HepG2 (cell line): Measurements from ENCODE around the gene LCMT2. TPM values are rescaled to one million over a fixed set of nuclear protein-coding genes. Genes with fewer than 3 reads are reported as not detected.

Experiments
- ATF1 ChIP-seq: IDR thresholded peaks from 2 replicates; pipeline ENCODE4 v1.6.1; 2016; ENCODE audit warnings: mild to moderate bottlenecking, control low read depth
- GPN1 ChIP-seq: sonication (generic); formaldehyde crosslinking; IDR thresholded peaks from 2 replicates; pipeline ENCODE4 v1.5.1; 2020; ENCODE audit warnings: missing genetic modification reagents, borderline replicate concordance
- ISL2 ChIP-seq: sonication (generic); formaldehyde crosslinking; IDR thresholded peaks from 2 replicates; pipeline ENCODE4 v1.5.0; 2020; ENCODE audit warnings: missing genetic modification reagents
- NFIC ChIP-seq: IDR thresholded peaks from 2 replicates; pipeline ENCODE4 v1.6.1; 2012; ENCODE audit warnings: mild to moderate bottlenecking, low read length, inconsistent platforms
- TBX2 ChIP-seq: sonication (generic); formaldehyde crosslinking; IDR thresholded peaks from 2 replicates; pipeline ENCODE4 v1.5.0; 2020; ENCODE audit warnings: missing genetic modification reagents, mild to moderate bottlenecking, borderline replicate concordance
- ZNF558 ChIP-seq: sonication (generic); formaldehyde crosslinking; IDR thresholded peaks from 2 replicates; pipeline ENCODE4 v1.9.0; 2022; ENCODE audit warnings: mild to moderate bottlenecking, missing genetic modification reagents, borderline replicate concordance
- polyA plus RNA-seq, 8 experiments: library from polyadenylated mRNA; depleted of rRNA in 3 of 8; stranded (reverse) in 7 of 8; unstranded in 1 of 8; fragments of >200 nt; fragmentation: Illumina TruSeq in 4 of 8; extraction: Trizol in 4 of 8; gene quantifications; 2 replicates each; pipeline versions ENCODE4 v1.2.1 to v1.2.3, GENCODE V29; 2011 to 2016; ENCODE audit warnings: low read depth in 4 of 8, missing spikeins in 1 of 8, mixed read lengths in 1 of 8; ENCODE audit not compliant: insufficient read depth in 1 of 8
- total RNA-seq, 5 experiments: library from RNA; depleted of rRNA; stranded (reverse); fragments of >200 nt; fragmentation: Illumina TruSeq; extraction: Trizol; gene quantifications; 2 replicates each; pipeline ENCODE4 v1.2.3, GENCODE V29; 2016; ENCODE audit warnings: low read depth in 1 of 5
- TF ChIP-seq, protein P1 (sequence below), 2 experiments: sonication (generic) in 1 of 2; formaldehyde crosslinking in 1 of 2; IDR thresholded peaks; 2 replicates each; pipeline versions ENCODE4 v1.6.1 to v1.9.0; 2014 to 2022; ENCODE audit warnings: antibody characterized with exemption in 1 of 2, borderline replicate concordance in 1 of 2, inconsistent platforms in 1 of 2, low read depth in 1 of 2, missing genetic modification reagents in 1 of 2
- TF ChIP-seq, protein P2 (sequence below): sonication (generic); formaldehyde crosslinking; IDR thresholded peaks from 2 replicates; pipeline ENCODE4 v1.8.1; 2023; ENCODE audit warnings: mild to moderate bottlenecking, inconsistent platforms, moderate library complexity, missing genetic modification reagents, borderline replicate concordance
- TF ChIP-seq, protein P3 (sequence below): sonication (generic); formaldehyde crosslinking; IDR thresholded peaks from 2 replicates; pipeline ENCODE4 v1.4.0; 2020; ENCODE audit warnings: missing genetic modification reagents
- TF ChIP-seq, protein P4 (sequence below): sonication (generic); formaldehyde crosslinking; IDR thresholded peaks from 2 replicates; pipeline ENCODE4 v1.5.0; 2020; ENCODE audit warnings: mild to moderate bottlenecking, missing genetic modification reagents, borderline replicate concordance
- TF ChIP-seq, protein P5 (sequence below): sonication (generic); formaldehyde crosslinking; IDR thresholded peaks from 2 replicates; pipeline ENCODE4 v1.4.0; 2020; ENCODE audit warnings: missing genetic modification reagents; ENCODE audit errors: not compliant biosample characterization

Gene LCMT2
- total and polyA plus RNA-seq, 2 of the 13 experiments (the other 11 are each of a cell fraction or from before 2014, with no cell fraction given): 6.9 to 9.1 TPM

DNA sequence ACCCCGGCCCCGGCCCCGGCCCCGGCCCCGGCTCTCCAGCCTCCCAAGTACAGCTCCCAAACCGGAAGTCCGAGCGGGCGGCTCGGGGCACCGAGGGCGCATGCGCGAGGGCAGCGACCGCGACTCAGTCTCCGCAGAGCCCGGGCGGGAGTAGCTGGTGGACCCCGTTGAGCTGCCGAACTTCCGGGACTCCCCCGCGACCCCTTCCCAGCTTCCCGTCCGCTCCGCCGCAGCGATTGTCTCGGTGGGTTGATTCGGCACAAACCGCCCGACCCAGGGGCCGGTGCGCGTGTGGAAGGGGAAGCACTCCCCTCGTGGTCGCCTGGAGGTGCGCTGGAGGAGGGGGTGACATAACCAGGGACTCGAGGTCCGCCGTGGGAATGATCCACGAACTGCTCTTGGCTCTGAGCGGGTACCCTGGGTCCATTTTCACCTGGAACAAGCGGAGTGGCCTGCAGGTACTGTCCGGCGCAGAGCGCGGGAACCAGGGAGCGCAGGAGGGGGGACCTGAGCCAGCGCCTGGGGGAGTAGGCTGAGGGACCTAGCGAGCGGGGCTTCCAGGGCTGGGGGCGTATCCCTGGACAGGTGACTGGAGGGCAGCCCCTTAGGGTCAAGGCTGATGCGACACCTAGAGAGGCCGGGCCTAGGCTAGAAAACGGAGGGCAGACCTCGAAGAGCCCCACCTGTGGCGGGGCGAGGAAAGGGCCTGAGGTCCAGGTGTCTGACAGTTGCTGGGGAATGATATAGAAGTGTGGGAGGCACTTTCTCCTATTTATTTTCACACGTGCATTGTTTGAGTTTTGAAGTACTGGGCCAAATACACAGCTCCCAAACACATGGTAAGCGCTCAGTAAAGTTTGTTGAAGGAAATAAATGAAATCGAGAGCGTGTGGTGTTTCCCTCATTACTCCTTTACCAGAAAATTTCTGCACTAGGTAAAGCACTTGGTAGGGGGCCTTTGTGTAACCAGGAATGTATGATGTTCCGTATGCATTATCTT, 40.9 kb upstream of the LCMT2 start, which contains the start of the genes TUBGCP4 and ZSCAN29 (continued):
- TF ChIP-seq, protein P1, sequence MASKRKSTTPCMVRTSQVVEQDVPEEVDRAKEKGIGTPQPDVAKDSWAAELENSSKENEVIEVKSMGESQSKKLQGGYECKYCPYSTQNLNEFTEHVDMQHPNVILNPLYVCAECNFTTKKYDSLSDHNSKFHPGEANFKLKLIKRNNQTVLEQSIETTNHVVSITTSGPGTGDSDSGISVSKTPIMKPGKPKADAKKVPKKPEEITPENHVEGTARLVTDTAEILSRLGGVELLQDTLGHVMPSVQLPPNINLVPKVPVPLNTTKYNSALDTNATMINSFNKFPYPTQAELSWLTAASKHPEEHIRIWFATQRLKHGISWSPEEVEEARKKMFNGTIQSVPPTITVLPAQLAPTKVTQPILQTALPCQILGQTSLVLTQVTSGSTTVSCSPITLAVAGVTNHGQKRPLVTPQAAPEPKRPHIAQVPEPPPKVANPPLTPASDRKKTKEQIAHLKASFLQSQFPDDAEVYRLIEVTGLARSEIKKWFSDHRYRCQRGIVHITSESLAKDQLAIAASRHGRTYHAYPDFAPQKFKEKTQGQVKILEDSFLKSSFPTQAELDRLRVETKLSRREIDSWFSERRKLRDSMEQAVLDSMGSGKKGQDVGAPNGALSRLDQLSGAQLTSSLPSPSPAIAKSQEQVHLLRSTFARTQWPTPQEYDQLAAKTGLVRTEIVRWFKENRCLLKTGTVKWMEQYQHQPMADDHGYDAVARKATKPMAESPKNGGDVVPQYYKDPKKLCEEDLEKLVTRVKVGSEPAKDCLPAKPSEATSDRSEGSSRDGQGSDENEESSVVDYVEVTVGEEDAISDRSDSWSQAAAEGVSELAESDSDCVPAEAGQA (IDR thresholded peaks at IDR 0.05; ENCODE audit: low read depth): no peak
- TF ChIP-seq, protein P1 (CRISPR knock-in tag; IDR thresholded peaks at IDR 0.05; ENCODE audit: borderline replicate concordance): no peak
- TF ChIP-seq, protein P2, sequence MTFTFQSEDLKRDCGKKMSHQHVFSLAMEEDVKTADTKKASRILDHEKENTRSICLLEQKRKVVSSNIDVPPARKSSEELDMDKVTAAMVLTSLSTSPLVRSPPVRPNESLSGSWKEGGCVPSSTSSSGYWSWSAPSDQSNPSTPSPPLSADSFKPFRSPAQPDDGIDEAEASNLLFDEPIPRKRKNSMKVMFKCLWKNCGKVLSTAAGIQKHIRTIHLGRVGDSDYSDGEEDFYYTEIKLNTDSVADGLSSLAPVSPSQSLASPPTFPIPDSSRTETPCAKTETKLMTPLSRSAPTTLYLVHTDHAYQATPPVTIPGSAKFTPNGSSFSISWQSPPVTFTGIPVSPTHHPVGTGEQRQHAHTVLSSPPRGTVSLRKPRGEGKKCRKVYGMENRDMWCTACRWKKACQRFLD (CRISPR knock-in tag): no peak
- TF ChIP-seq, protein P3, sequence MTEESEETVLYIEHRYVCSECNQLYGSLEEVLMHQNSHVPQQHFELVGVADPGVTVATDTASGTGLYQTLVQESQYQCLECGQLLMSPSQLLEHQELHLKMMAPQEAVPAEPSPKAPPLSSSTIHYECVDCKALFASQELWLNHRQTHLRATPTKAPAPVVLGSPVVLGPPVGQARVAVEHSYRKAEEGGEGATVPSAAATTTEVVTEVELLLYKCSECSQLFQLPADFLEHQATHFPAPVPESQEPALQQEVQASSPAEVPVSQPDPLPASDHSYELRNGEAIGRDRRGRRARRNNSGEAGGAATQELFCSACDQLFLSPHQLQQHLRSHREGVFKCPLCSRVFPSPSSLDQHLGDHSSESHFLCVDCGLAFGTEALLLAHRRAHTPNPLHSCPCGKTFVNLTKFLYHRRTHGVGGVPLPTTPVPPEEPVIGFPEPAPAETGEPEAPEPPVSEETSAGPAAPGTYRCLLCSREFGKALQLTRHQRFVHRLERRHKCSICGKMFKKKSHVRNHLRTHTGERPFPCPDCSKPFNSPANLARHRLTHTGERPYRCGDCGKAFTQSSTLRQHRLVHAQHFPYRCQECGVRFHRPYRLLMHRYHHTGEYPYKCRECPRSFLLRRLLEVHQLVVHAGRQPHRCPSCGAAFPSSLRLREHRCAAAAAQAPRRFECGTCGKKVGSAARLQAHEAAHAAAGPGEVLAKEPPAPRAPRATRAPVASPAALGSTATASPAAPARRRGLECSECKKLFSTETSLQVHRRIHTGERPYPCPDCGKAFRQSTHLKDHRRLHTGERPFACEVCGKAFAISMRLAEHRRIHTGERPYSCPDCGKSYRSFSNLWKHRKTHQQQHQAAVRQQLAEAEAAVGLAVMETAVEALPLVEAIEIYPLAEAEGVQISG (CRISPR knock-in tag): peak; percentile 97
- TF ChIP-seq, protein P4, sequence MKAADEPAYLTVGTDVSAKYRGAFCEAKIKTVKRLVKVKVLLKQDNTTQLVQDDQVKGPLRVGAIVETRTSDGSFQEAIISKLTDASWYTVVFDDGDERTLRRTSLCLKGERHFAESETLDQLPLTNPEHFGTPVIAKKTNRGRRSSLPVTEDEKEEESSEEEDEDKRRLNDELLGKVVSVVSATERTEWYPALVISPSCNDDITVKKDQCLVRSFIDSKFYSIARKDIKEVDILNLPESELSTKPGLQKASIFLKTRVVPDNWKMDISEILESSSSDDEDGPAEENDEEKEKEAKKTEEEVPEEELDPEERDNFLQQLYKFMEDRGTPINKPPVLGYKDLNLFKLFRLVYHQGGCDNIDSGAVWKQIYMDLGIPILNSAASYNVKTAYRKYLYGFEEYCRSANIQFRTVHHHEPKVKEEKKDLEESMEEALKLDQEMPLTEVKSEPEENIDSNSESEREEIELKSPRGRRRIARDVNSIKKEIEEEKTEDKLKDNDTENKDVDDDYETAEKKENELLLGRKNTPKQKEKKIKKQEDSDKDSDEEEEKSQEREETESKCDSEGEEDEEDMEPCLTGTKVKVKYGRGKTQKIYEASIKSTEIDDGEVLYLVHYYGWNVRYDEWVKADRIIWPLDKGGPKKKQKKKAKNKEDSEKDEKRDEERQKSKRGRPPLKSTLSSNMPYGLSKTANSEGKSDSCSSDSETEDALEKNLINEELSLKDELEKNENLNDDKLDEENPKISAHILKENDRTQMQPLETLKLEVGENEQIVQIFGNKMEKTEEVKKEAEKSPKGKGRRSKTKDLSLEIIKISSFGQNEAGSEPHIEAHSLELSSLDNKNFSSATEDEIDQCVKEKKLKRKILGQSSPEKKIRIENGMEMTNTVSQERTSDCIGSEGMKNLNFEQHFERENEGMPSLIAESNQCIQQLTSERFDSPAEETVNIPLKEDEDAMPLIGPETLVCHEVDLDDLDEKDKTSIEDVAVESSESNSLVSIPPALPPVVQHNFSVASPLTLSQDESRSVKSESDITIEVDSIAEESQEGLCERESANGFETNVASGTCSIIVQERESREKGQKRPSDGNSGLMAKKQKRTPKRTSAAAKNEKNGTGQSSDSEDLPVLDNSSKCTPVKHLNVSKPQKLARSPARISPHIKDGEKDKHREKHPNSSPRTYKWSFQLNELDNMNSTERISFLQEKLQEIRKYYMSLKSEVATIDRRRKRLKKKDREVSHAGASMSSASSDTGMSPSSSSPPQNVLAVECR (CRISPR knock-in tag): peak; percentile 91
- TF ChIP-seq GPN1 (CRISPR knock-in tag) (no peak), ISL2 (no peak; the same call in 1 of the 2 replicates), TBX2 (CRISPR knock-in tag) (peak; percentile 94), ATF1 (CRISPR knock-in tag) (no peak), NFIC (no peak), ZNF558 (CRISPR knock-in tag) (peak; percentile 96)
- TF ChIP-seq, protein P5, sequence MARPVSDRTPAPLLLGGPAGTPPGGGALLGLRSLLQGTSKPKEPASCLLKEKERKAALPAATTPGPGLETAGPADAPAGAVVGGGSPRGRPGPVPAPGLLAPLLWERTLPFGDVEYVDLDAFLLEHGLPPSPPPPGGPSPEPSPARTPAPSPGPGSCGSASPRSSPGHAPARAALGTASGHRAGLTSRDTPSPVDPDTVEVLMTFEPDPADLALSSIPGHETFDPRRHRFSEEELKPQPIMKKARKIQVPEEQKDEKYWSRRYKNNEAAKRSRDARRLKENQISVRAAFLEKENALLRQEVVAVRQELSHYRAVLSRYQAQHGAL (CRISPR knock-in tag): no peak
